Measurements from ENCODE around the gene MEGF11.

DNA sequence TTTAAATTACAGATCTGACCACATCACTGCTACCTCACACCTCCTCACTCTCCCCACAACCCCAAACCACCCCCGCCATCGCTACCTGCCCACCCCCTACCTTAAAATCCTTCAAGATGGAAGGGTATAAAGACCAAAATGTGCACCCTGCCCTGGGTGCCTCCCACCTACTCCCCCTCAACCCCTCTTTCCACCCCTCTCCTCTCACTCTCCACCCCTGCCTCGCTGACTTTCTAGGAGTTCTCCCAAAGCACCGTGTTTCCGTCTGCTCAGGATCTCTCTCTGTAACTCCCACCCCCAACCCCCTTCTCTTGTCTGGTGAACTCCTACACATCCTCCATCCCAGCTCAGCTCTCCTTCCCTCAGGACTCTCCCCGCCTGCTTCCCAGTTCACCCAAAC lies 69.1 kb downstream of the MEGF11 start:
- no peak for TF ChIP-seq EZH2 (IDR thresholded peaks at IDR 0.05; ENCODE audit: low read depth)
- TF ChIP-seq CTCF (conservative IDR thresholded peaks at IDR 0.05), result no peak
